ENCODE data around the gene KNDC1.

DNA sequence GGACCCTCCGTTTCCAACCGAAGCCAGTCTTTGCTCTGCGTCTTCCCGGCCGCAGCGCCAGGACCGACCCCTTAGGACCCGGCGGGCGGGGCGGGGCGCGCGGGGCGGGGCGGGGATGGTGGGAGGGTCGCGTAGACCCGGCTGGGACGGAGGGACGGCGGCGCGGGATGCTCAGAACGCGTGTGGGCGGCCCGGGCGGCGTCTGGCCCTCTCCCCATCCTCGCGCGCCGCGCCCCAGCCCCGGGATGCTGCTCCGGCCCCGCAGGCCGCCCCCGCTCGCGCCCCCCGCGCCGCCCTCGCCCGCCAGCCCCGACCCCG, 70.0 kb downstream of the KNDC1 start, which contains the start of gene UTF1:
- TF ChIP-seq, protein P1, sequence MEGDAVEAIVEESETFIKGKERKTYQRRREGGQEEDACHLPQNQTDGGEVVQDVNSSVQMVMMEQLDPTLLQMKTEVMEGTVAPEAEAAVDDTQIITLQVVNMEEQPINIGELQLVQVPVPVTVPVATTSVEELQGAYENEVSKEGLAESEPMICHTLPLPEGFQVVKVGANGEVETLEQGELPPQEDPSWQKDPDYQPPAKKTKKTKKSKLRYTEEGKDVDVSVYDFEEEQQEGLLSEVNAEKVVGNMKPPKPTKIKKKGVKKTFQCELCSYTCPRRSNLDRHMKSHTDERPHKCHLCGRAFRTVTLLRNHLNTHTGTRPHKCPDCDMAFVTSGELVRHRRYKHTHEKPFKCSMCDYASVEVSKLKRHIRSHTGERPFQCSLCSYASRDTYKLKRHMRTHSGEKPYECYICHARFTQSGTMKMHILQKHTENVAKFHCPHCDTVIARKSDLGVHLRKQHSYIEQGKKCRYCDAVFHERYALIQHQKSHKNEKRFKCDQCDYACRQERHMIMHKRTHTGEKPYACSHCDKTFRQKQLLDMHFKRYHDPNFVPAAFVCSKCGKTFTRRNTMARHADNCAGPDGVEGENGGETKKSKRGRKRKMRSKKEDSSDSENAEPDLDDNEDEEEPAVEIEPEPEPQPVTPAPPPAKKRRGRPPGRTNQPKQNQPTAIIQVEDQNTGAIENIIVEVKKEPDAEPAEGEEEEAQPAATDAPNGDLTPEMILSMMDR (IDR thresholded peaks at IDR 0.05; ENCODE audit: poor library complexity, severe bottlenecking), result no peak
- TF ChIP-seq RAD21 (conservative IDR thresholded peaks at IDR 0.05) (no peak), POLR2AphosphoS5 (IDR thresholded peaks at IDR 0.05) (no peak), EP300 (conservative IDR thresholded peaks at IDR 0.05; ENCODE audit: poor library complexity, severe bottlenecking) (no peak), TAF1 (IDR thresholded peaks at IDR 0.05; ENCODE audit: low read depth) (no peak)
- TF ChIP-seq, protein P2, sequence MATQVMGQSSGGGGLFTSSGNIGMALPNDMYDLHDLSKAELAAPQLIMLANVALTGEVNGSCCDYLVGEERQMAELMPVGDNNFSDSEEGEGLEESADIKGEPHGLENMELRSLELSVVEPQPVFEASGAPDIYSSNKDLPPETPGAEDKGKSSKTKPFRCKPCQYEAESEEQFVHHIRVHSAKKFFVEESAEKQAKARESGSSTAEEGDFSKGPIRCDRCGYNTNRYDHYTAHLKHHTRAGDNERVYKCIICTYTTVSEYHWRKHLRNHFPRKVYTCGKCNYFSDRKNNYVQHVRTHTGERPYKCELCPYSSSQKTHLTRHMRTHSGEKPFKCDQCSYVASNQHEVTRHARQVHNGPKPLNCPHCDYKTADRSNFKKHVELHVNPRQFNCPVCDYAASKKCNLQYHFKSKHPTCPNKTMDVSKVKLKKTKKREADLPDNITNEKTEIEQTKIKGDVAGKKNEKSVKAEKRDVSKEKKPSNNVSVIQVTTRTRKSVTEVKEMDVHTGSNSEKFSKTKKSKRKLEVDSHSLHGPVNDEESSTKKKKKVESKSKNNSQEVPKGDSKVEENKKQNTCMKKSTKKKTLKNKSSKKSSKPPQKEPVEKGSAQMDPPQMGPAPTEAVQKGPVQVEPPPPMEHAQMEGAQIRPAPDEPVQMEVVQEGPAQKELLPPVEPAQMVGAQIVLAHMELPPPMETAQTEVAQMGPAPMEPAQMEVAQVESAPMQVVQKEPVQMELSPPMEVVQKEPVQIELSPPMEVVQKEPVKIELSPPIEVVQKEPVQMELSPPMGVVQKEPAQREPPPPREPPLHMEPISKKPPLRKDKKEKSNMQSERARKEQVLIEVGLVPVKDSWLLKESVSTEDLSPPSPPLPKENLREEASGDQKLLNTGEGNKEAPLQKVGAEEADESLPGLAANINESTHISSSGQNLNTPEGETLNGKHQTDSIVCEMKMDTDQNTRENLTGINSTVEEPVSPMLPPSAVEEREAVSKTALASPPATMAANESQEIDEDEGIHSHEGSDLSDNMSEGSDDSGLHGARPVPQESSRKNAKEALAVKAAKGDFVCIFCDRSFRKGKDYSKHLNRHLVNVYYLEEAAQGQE (IDR thresholded peaks at IDR 0.05; ENCODE audit: borderline replicate concordance), result no peak
